ENCODE measurements around the gene NLRC5. TPM values are rescaled to one million over a fixed set of nuclear protein-coding genes. Genes with fewer than 3 reads are reported as not detected.

Gene NLRC5
- total RNA-seq, 2 experiments from 2014 or later, result 199 to 305 TPM

GRCh38 chr16:57036315-57036714 lies 47.0 kb downstream of the NLRC5 start:
- DNase-seq (ENCODE audit: low spot score), result no peak
- Histone ChIP-seq H3K4me1 (ENCODE audit: insufficient read depth, low read length, poor library complexity, severe bottlenecking) (peaks cover 75% of the 10 kb centered on the region), H3K9me2 (ENCODE audit: insufficient read depth, low read length) (no peaks in the 10 kb centered on the region), H2AFZ (ENCODE audit: low read length) (no peak overlapping the region), H3K79me2 (ENCODE audit: insufficient read depth, low read depth, low read length) (no peaks in the 10 kb centered on the region; the same call in 1 of the 2 replicates), H3K4me3 (ENCODE audit: low read depth, low read length, poor library complexity, severe bottlenecking) (no peak overlapping the region), H3K4me2 (ENCODE audit: low read length) (no peak overlapping the region), H4K20me1 (ENCODE audit: insufficient read depth, low read length) (no peaks in the 10 kb centered on the region), H3K9me3 (ENCODE audit: low read length) (no peaks in the 10 kb centered on the region), H3K27ac (ENCODE audit: low read depth, low read length, poor library complexity, severe bottlenecking) (peak overlapping the region; percentile 98), H3K36me3 (ENCODE audit: insufficient read depth, low read length) (peaks cover 74% of the 10 kb centered on the region)
- intact Hi-C loops (cut with micrococcal nuclease; ENCODE audit: unreplicated experiment), result no loop called here
- ChIA-PET CTCF (ENCODE audit: unreplicated experiment) (no interaction called here), POLR2A (interaction anchor here (1.5 to 6.6 kb wide), 2 partner anchors 14 to 26 kb away, joined by 3 to 76 read pairs; no protein-coding TSS in a partner anchor)
- TF ChIP-seq CTCF (conservative IDR thresholded peaks at IDR 0.05; ENCODE audit: low read length), result no peak
- TF ChIP-seq EZH2phosphoT487 (IDR thresholded peaks at IDR 0.05; ENCODE audit: borderline replicate concordance, low read depth, low read length), result no peak
- BruUV-seq (replicated peaks), result no TSS peak

GRCh38 chr16:57036945-57037344 lies 47.6 kb downstream of the NLRC5 start:
- no peak overlapping the region for H3K4me3 ChIP-seq (ENCODE audit: low read depth, low read length, poor library complexity, severe bottlenecking)
- peaks cover 68% of the 10 kb centered on the region for H3K36me3 ChIP-seq (ENCODE audit: insufficient read depth, low read length)
- CTCF ChIA-PET (ENCODE audit: unreplicated experiment), result no interaction called here
- no peak overlapping the region for H2AFZ ChIP-seq (ENCODE audit: low read length)
- BruUV-seq (replicated peaks), result no TSS peak
- peaks cover 81% of the 10 kb centered on the region for H3K4me1 ChIP-seq (ENCODE audit: insufficient read depth, low read length, poor library complexity, severe bottlenecking)
- no peaks in the 10 kb centered on the region for H4K20me1 ChIP-seq (ENCODE audit: insufficient read depth, low read length)
- TF ChIP-seq CTCF (conservative IDR thresholded peaks at IDR 0.05; ENCODE audit: low read length), result no peak
- TF ChIP-seq EZH2phosphoT487 (IDR thresholded peaks at IDR 0.05; ENCODE audit: borderline replicate concordance, low read depth, low read length), result no peak
- peak overlapping the region; percentile 98 for H3K27ac ChIP-seq (ENCODE audit: low read depth, low read length, poor library complexity, severe bottlenecking)
- H3K9me2 ChIP-seq (ENCODE audit: insufficient read depth, low read length), result no peaks in the 10 kb centered on the region
- DNase-seq (ENCODE audit: low spot score), result no peak
- no peaks in the 10 kb centered on the region; the same call in 1 of the 2 replicates for H3K79me2 ChIP-seq (ENCODE audit: insufficient read depth, low read depth, low read length)
- H3K4me2 ChIP-seq (ENCODE audit: low read length), result peak overlapping the region; percentile 90; the same call in 1 of the 2 replicates
- POLR2A ChIA-PET, result interaction anchor here (6.6 kb wide), 1 partner anchor 27 kb away, joined by 76 read pairs; no protein-coding TSS in a partner anchor
- intact Hi-C loops (cut with micrococcal nuclease; ENCODE audit: unreplicated experiment), result no loop called here
- no peaks in the 10 kb centered on the region for H3K9me3 ChIP-seq (ENCODE audit: low read length)

GRCh38 chr16:57038166-57038565 lies 48.8 kb downstream of the NLRC5 start:
- Histone ChIP-seq H3K9me2 (ENCODE audit: insufficient read depth, low read length) (no peaks in the 10 kb centered on the region), H3K9me3 (ENCODE audit: low read length) (no peaks in the 10 kb centered on the region), H4K20me1 (ENCODE audit: insufficient read depth, low read length) (no peaks in the 10 kb centered on the region), H3K36me3 (ENCODE audit: insufficient read depth, low read length) (peaks cover 63% of the 10 kb centered on the region), H2AFZ (ENCODE audit: low read length) (no peak overlapping the region), H3K27ac (ENCODE audit: low read depth, low read length, poor library complexity, severe bottlenecking) (peak overlapping the region; percentile 98), H3K79me2 (ENCODE audit: insufficient read depth, low read depth, low read length) (peaks cover 4% of the 10 kb centered on the region; the same call in 1 of the 2 replicates), H3K4me1 (ENCODE audit: insufficient read depth, low read length, poor library complexity, severe bottlenecking) (peaks cover 86% of the 10 kb centered on the region), H3K4me3 (ENCODE audit: low read depth, low read length, poor library complexity, severe bottlenecking) (peak overlapping the region; percentile 69), H3K4me2 (ENCODE audit: low read length) (peak overlapping the region; percentile 90)
- no peak for DNase-seq (ENCODE audit: low spot score)
- TF ChIP-seq CTCF (conservative IDR thresholded peaks at IDR 0.05; ENCODE audit: low read length), result no peak
- TF ChIP-seq EZH2phosphoT487 (IDR thresholded peaks at IDR 0.05; ENCODE audit: borderline replicate concordance, low read depth, low read length), result no peak
- ChIA-PET POLR2A (interaction anchor here (0.7 to 6.6 kb wide), 7 partner anchors 14 to 91 kb away, joined by 3 to 76 read pairs (median 5); no protein-coding TSS in a partner anchor), CTCF (ENCODE audit: unreplicated experiment) (interaction anchor here (0.7 to 0.8 kb wide), 3 partner anchors 49 to 74 kb away, joined by 3 to 4 read pairs (median 3); partner anchors contain the start of gene NLRC5)
- intact Hi-C loops (cut with micrococcal nuclease; ENCODE audit: unreplicated experiment), result no loop called here
- no TSS peak for BruUV-seq (replicated peaks)
